H1 (cell line): ENCODE results near the gene PDZRN3. TPM values are rescaled to one million over a fixed set of nuclear protein-coding genes. Genes with fewer than 3 reads are reported as not detected.

Source experiments
- CTCF ChIA-PET: fragments of 300-600 bp; sonication (Branson Sonifier 250); formaldehyde crosslinking; loops from one replicate; lab custom pipeline; 2021; ENCODE audit not compliant: partially characterized antibody; lab: Charles Lee
- POLR2A ChIA-PET: fragments of 300-600 bp; sonication (Branson Sonifier 250); formaldehyde crosslinking; loops from one replicate; lab custom pipeline; 2021; ENCODE audit warnings: inconsistent platforms; ENCODE audit not compliant: partially characterized antibody; lab: Charles Lee
- DNase-seq, 2 experiments: peaks; one replicate each; pipeline versions ENCODE4 v3.0.0 to v3.0.0-alpha.2; 2010 to 2022; ENCODE audit warnings: low spot score in 2 of 2, low read depth in 1 of 2, mixed read lengths in 1 of 2
- FAIRE-seq: peaks from 2 replicates; lab custom pipeline; 2011; peaks lifted over from hg19 to GRCh38; lab: Jason Lieb, UNC
- H2AFZ ChIP-seq: 2 replicates; pipeline ENCODE4 v1.8.1; 2012; ENCODE audit warnings: low read length, inconsistent platforms
- H2AK5ac ChIP-seq: 2 replicates; pipeline ENCODE4 v1.6.1; 2013; ENCODE audit warnings: low read depth, low read length
- H2BK120ac ChIP-seq: replicated peaks from 2 replicates; pipeline ENCODE3; 2013; ENCODE audit warnings: low read depth, low read length, inconsistent platforms
- H2BK12ac ChIP-seq: 2 replicates; pipeline ENCODE4 v1.6.1; 2013; ENCODE audit warnings: low read depth, low read length
- H2BK15ac ChIP-seq: 2 replicates; pipeline ENCODE4 v1.6.1; 2013; ENCODE audit warnings: low read length
- H2BK20ac ChIP-seq: 2 replicates; pipeline ENCODE4 v1.6.1; 2013; ENCODE audit warnings: low read length
- H2BK5ac ChIP-seq: 2 replicates; pipeline ENCODE4 v1.6.1; 2013; ENCODE audit warnings: low read depth, low read length
- H3K14ac ChIP-seq: 2 replicates; pipeline ENCODE4 v1.6.1; 2013; ENCODE audit warnings: inconsistent platforms; ENCODE audit not compliant: insufficient read length
- H3K18ac ChIP-seq: 2 replicates; pipeline ENCODE4 v1.6.1; 2013; ENCODE audit warnings: low read length; ENCODE audit errors: extremely low read depth
- H3K23ac ChIP-seq: 2 replicates; pipeline ENCODE4 v1.6.1; 2013; ENCODE audit warnings: inconsistent platforms; ENCODE audit not compliant: insufficient read length
- H3K23me2 ChIP-seq: 2 replicates; pipeline ENCODE4 v1.6.1; 2013; ENCODE audit warnings: low read depth, low read length
- H3K27ac ChIP-seq: 2 replicates; pipeline ENCODE4 v1.6.1; 2011; ENCODE audit warnings: low read depth, low read length, inconsistent platforms
- H3K27me3 ChIP-seq, 4 experiments: replicated peaks in 1 of 4; 1 replicate in 1 of 4; 2 replicates in 3 of 4; pipeline versions ENCODE4 v1.6.1 to v1.8.1; 2011 to 2013; ENCODE audit warnings: low read length in 3 of 4, mild to moderate bottlenecking in 3 of 4, inconsistent platforms in 2 of 4, mixed read lengths in 2 of 4, moderate library complexity in 1 of 4; ENCODE audit not compliant: control insufficient read depth in 3 of 4, insufficient read depth in 3 of 4; ENCODE audit errors: extremely low read depth in 1 of 4
- H3K36me3 ChIP-seq, 4 experiments: 2 replicates each; pipeline versions ENCODE4 v1.6.1 to v1.8.1; 2011 to 2013; ENCODE audit warnings: mild to moderate bottlenecking in 4 of 4, low read length in 3 of 4, moderate library complexity in 2 of 4, control low read depth in 1 of 4, inconsistent platforms in 1 of 4; ENCODE audit not compliant: insufficient read depth in 4 of 4, control insufficient read depth in 2 of 4
- H3K4ac ChIP-seq: replicated peaks from 2 replicates; pipeline ENCODE3; 2013; ENCODE audit warnings: low read length, low read depth, mixed read lengths, inconsistent platforms; ENCODE audit not compliant: insufficient read length
- H3K4me1 ChIP-seq, 4 experiments: replicated peaks in 1 of 4; 1 replicate in 1 of 4; 2 replicates in 3 of 4; pipeline versions ENCODE4 v1.6.1 to v1.8.1; 2011 to 2013; ENCODE audit warnings: low read length in 3 of 4, inconsistent platforms in 2 of 4, mixed read lengths in 1 of 4; ENCODE audit not compliant: insufficient read depth in 4 of 4, control insufficient read depth in 3 of 4
- H3K4me2 ChIP-seq, 2 experiments: 2 replicates each; pipeline versions ENCODE4 v1.6.1 to v1.8.1; 2011 to 2013; ENCODE audit warnings: low read depth in 2 of 2, low read length in 2 of 2, control low read depth in 1 of 2, inconsistent platforms in 1 of 2, mild to moderate bottlenecking in 1 of 2; ENCODE audit not compliant: insufficient read depth in 1 of 2
- H3K4me3 ChIP-seq, 4 experiments: fragments of 200-600, 300-600 bp in 1 of 4; sonication (generic), shearing (Covaris generic), sonication (Bioruptor Twin) in 1 of 4; 2 replicates each; pipeline versions ENCODE4 v1.5.1 to v1.8.1; 2011 to 2016; ENCODE audit warnings: low read length in 4 of 4, low read depth in 3 of 4, control low read depth in 2 of 4, inconsistent platforms in 2 of 4, mild to moderate bottlenecking in 2 of 4, mixed read lengths in 1 of 4, moderate library complexity in 1 of 4; ENCODE audit not compliant: insufficient read depth in 2 of 4; ENCODE audit errors: extremely low read depth in 1 of 4
- H3K56ac ChIP-seq: replicated peaks from 2 replicates; pipeline ENCODE3; 2013; ENCODE audit warnings: low read depth, mild to moderate bottlenecking, mixed read lengths, low read length, inconsistent platforms; ENCODE audit not compliant: insufficient read length
- H3K79me1 ChIP-seq: 2 replicates; pipeline ENCODE4 v1.6.1; 2013; ENCODE audit warnings: low read depth, low read length, control low read depth
- H3K79me2 ChIP-seq, 2 experiments: 2 replicates each; pipeline versions ENCODE4 v1.6.1 to v1.8.1; 2012 to 2013; ENCODE audit warnings: low read length in 2 of 2, mild to moderate bottlenecking in 2 of 2, inconsistent platforms in 1 of 2; ENCODE audit not compliant: insufficient read depth in 2 of 2, control insufficient read depth in 1 of 2
- H3K9ac ChIP-seq, 4 experiments: replicated peaks in 1 of 4; 1 replicate in 1 of 4; 2 replicates in 3 of 4; pipeline versions ENCODE4 v1.6.1 to v1.8.1; 2011 to 2013; ENCODE audit warnings: low read depth in 3 of 4, low read length in 3 of 4, control low read depth in 2 of 4, mild to moderate bottlenecking in 2 of 4, moderate library complexity in 2 of 4, inconsistent platforms in 1 of 4; ENCODE audit errors: extremely low read depth in 1 of 4
- H3K9me3 ChIP-seq, 2 experiments: 2 replicates each; pipeline versions ENCODE4 v1.6.1 to v1.8.1; 2012 to 2013; ENCODE audit warnings: mild to moderate bottlenecking in 2 of 2, moderate library complexity in 2 of 2, control low read depth in 1 of 2, inconsistent platforms in 1 of 2, low read depth in 1 of 2, low read length in 1 of 2, mixed read lengths in 1 of 2; ENCODE audit not compliant: insufficient read depth in 2 of 2
- H4K20me1 ChIP-seq, 2 experiments: replicated peaks in 1 of 2; 2 replicates each; pipeline versions ENCODE3 to v1.8.1; 2011 to 2013; ENCODE audit warnings: inconsistent platforms in 2 of 2, low read length in 2 of 2, mild to moderate bottlenecking in 1 of 2; ENCODE audit not compliant: insufficient read depth in 2 of 2, control insufficient read depth in 1 of 2
- H4K5ac ChIP-seq: 2 replicates; pipeline ENCODE4 v1.6.1; 2013; ENCODE audit warnings: low read length, low read depth, mixed read lengths, inconsistent platforms; ENCODE audit not compliant: insufficient read length
- H4K8ac ChIP-seq: 2 replicates; pipeline ENCODE4 v1.8.0; 2013; ENCODE audit warnings: mild to moderate bottlenecking, moderate library complexity, low read length, inconsistent platforms; ENCODE audit not compliant: insufficient read depth; ENCODE audit errors: extremely low read depth
- H4K91ac ChIP-seq: replicated peaks from 2 replicates; pipeline ENCODE3; 2013; ENCODE audit warnings: low read length, mixed read lengths, inconsistent platforms; ENCODE audit not compliant: insufficient read length
- ATF3 ChIP-seq: IDR thresholded peaks from 2 replicates; pipeline ENCODE4 v1.6.1; 2011; ENCODE audit warnings: low read depth, mild to moderate bottlenecking, low read length; ENCODE audit not compliant: insufficient read depth
- MAFK ChIP-seq: IDR thresholded peaks from 2 replicates; pipeline ENCODE4 v1.6.1; 2012; ENCODE audit warnings: low read depth, mild to moderate bottlenecking, improper control_type of control experiment, low read length
- NANOG ChIP-seq: IDR thresholded peaks from 2 replicates; pipeline ENCODE4 v1.6.1; 2011; ENCODE audit warnings: low read length, low read depth, mild to moderate bottlenecking, inconsistent platforms; ENCODE audit not compliant: insufficient read depth, poor library complexity, severe bottlenecking
- SAP30 ChIP-seq: fragments of 300-600 bp; sonication (generic); IDR thresholded peaks from 2 replicates; pipeline ENCODE4 v1.7.1; 2012; ENCODE audit warnings: low read length, moderate library complexity, mild to moderate bottlenecking, inconsistent platforms; ENCODE audit not compliant: insufficient read depth, insufficient replicate concordance
- SP2 ChIP-seq: IDR thresholded peaks from 2 replicates; pipeline ENCODE4 v1.6.1; 2012; ENCODE audit warnings: mild to moderate bottlenecking, low read length, inconsistent platforms
- SRF ChIP-seq: IDR thresholded peaks from 2 replicates; pipeline ENCODE4 v1.6.1; 2011; ENCODE audit warnings: mild to moderate bottlenecking, low read depth, low read length, moderate library complexity
- YY1 ChIP-seq: IDR thresholded peaks from 2 replicates; pipeline ENCODE4 v1.6.1; 2011; ENCODE audit warnings: low read depth, mild to moderate bottlenecking, low read length
- polyA plus RNA-seq, 7 experiments: library from polyadenylated mRNA; depleted of rRNA in 3 of 7; stranded (reverse) in 5 of 7; unstranded in 2 of 7; fragments of >200 nt in 5 of 7; fragments of 200-250 nt in 2 of 7; gene quantifications; 1 replicate in 5 of 7; 2 replicates in 1 of 7; 4 replicates in 1 of 7; pipeline versions ENCODE4 v1.2.1 to v1.2.3, GENCODE V29; 2011 to 2013; ENCODE audit warnings: missing spikeins in 2 of 7, mixed read lengths in 2 of 7
- total RNA-seq: library from RNA; stranded (reverse); fragmentation: NEBNext Ultra II Directional; extraction: Animal tissue kit (Norgen Biotek cat#: 25700); gene quantifications from 2 replicates; pipeline ENCODE4 v1.2.1, GENCODE V29; 2021
- TF ChIP-seq, protein P1 (sequence below): IDR thresholded peaks from 2 replicates; pipeline ENCODE4 v1.6.1; 2012; ENCODE audit warnings: inconsistent platforms

PDZRN3 gene
- total and polyA plus RNA-seq, 2 of the 8 experiments (the other 6 are each of a cell fraction or from before 2014, with no cell fraction given): 4.2 to 20.5 TPM

- Histone ChIP-seq H3K4me3 (no peak overlapping the region), H3K27me3 (no peaks in the 10 kb centered on the region), H3K9me3 (no peaks in the 10 kb centered on the region), H3K9ac (no peak overlapping the region), H3K4ac (no peak overlapping the region), H3K23ac (no peak overlapping the region), H3K14ac (no peak overlapping the region), H3K23me2 (no peaks in the 10 kb centered on the region), H4K91ac (no peak overlapping the region), H2BK120ac (no peak overlapping the region), H4K20me1 (peaks cover 0 to 6% of the 10 kb centered on the region in 2 experiments), H2BK12ac (no peak overlapping the region), H3K27ac (no peak overlapping the region), H2BK20ac (no peak overlapping the region), H2BK15ac (no peak overlapping the region), H3K79me2 (peaks cover 0 to 24% of the 10 kb centered on the region in 2 experiments; a peak in 2 of 4 replicates), H3K4me1 (peaks cover 0 to 5% (median 0%) of the 10 kb centered on the region in 4 experiments; a peak in 1 of 7 replicates), H2AFZ (no peak overlapping the region), H3K79me1 (no peaks in the 10 kb centered on the region; the same call in 1 of the 2 replicates), H3K36me3 (no peaks in the 10 kb centered on the region), H3K56ac (no peak overlapping the region), H4K8ac (no peak overlapping the region), H3K18ac (no peak overlapping the region), H2BK5ac (no peak overlapping the region), H3K4me2 (no peak overlapping the region), H2AK5ac (no peak overlapping the region), H4K5ac (no peak overlapping the region)
- DNase-seq (no peak), FAIRE-seq (no peak)
- TF ChIP-seq MAFK: no peak
- TF ChIP-seq NANOG: no peak
- TF ChIP-seq YY1: no peak
- TF ChIP-seq, protein P1, sequence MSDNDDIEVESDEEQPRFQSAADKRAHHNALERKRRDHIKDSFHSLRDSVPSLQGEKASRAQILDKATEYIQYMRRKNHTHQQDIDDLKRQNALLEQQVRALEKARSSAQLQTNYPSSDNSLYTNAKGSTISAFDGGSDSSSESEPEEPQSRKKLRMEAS: no peak
- TF ChIP-seq ATF3: no peak
- no peak for TF ChIP-seq SP2
- no peak for TF ChIP-seq SAP30
- no peak for TF ChIP-seq SRF
- ChIA-PET CTCF (interaction anchor here (1.4 kb wide), 1 partner anchor 13 kb away, joined by 3 read pairs; no protein-coding TSS in a partner anchor), POLR2A (no interaction called here)
Measured at GRCh38 chr3:73611176-73611575, 13.6 kb downstream of the PDZRN3 start.
